Measurements from ENCODE around the gene PLEKHA6. TPM values are rescaled to one million over a fixed set of nuclear protein-coding genes. Genes with fewer than 3 reads are reported as not detected.

PLEKHA6 gene
- polyA plus RNA-seq, 1 donor, result 3.0 TPM

GRCh38 chr1:204357551-204358490, 1.9 kb downstream of the PLEKHA6 start:
- DNase-seq (ENCODE audit: low read depth), result no peak

- no peak for DNase-seq (ENCODE audit: low read depth)
These were observed 2.7 kb downstream of the PLEKHA6 start for GRCh38 chr1:204356997-204357396.

GRCh38 chr1:204355913-204356312, 3.8 kb downstream of the PLEKHA6 start:
- DNase-seq (ENCODE audit: low read depth), result no peak

- no peak for DNase-seq (ENCODE audit: low read depth)
These were observed 5.2 kb downstream of the PLEKHA6 start for GRCh38 chr1:204354579-204354978.

- DNase-seq (ENCODE audit: low read depth), result no peak
These were observed 6.4 kb downstream of the PLEKHA6 start for GRCh38 chr1:204353213-204353910.

GRCh38 chr1:204350857-204351573, 8.7 kb downstream of the PLEKHA6 start:
- DNase-seq (ENCODE audit: low read depth), result no peak

GRCh38 chr1:204350312-204350711, 9.4 kb downstream of the PLEKHA6 start:
- DNase-seq (ENCODE audit: low read depth), result no peak

GRCh38 chr1:204349602-204350001, 10.1 kb downstream of the PLEKHA6 start:
- no peak for DNase-seq (ENCODE audit: low read depth)

- DNase-seq (ENCODE audit: low read depth), result peak; percentile 62
These were observed 11.0 kb downstream of the PLEKHA6 start for GRCh38 chr1:204348722-204349121.

GRCh38 chr1:204348242-204348641, 11.5 kb downstream of the PLEKHA6 start:
- DNase-seq (ENCODE audit: low read depth), result no peak

GRCh38 chr1:204345941-204346645, 13.6 kb downstream of the PLEKHA6 start:
- no peak for DNase-seq (ENCODE audit: low read depth)

- DNase-seq (ENCODE audit: low read depth), result no peak
These were observed 14.3 kb downstream of the PLEKHA6 start for GRCh38 chr1:204345438-204345841.

GRCh38 chr1:204344665-204345355, 14.9 kb downstream of the PLEKHA6 start:
- no peak for DNase-seq (ENCODE audit: low read depth)

- no peak for DNase-seq (ENCODE audit: low read depth)
These were observed 15.9 kb downstream of the PLEKHA6 start for GRCh38 chr1:204343802-204344201.

GRCh38 chr1:204343247-204343646, 16.5 kb downstream of the PLEKHA6 start:
- DNase-seq (ENCODE audit: low read depth), result no peak

GRCh38 chr1:204342310-204342709, 17.4 kb downstream of the PLEKHA6 start:
- no peak for DNase-seq (ENCODE audit: low read depth)

GRCh38 chr1:204341380-204341779, 18.3 kb downstream of the PLEKHA6 start:
- DNase-seq (ENCODE audit: low read depth), result no peak

- DNase-seq (ENCODE audit: low read depth), result no peak
These were observed 19.4 kb downstream of the PLEKHA6 start for GRCh38 chr1:204340081-204340889.

- no peak for DNase-seq (ENCODE audit: low read depth)
These were observed 20.2 kb downstream of the PLEKHA6 start for GRCh38 chr1:204339541-204339940.

GRCh38 chr1:204338997-204339396, 20.7 kb downstream of the PLEKHA6 start:
- DNase-seq (ENCODE audit: low read depth), result no peak

All from forelimb muscle (tissue), 1 donor.